ELR (cell line): ENCODE data around the gene HOXD12.

Experiments used
- DNase-seq: peaks from one replicate; pipeline ENCODE4 v3.0.0-alpha.2; 2015; ENCODE audit warnings: low read depth

HOXD12 gene

DNA sequence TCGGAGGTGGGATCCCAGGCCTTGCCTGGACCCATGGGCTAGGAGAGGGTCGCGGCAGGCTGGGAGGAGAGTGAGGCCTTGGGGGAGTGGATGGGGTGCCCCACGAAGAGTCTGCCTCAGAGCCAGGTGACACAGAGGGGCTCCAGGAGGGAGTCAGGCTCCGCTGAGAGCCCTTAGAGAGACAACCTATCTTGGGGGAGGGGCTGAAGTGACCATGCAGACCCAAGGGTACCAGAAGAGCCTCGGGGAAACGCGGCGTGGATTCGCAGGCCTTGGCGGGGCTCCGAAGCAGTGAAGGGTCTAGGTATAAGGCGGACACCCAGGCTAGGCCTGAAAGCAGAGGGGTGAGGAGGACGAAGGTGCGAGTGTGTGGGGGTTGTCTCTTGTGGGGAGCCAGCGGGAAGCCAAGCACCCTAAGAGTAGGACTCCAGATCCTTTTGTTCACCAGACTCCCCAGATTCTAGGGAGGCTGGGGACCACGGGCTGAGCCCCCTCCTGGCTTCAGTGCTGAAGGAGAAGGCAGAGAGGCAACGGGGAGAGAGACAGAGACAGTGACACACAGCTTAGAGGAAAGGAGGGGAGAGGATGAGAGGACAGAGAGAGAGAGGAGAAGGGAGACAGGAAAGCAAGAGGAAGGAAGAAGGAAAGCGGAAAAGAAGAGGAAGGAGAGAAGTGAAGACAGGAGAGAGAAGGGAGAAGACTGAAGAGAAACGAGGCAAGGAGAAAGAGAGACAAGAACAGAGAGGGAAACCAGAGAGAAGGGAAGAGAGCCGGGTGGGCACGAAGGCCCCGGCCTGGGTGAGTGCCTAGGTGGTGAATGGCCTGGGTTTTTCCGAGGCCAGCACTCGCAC is 6.4 kb downstream of the HOXD12 start:
- DNase-seq: no peak

DNA sequence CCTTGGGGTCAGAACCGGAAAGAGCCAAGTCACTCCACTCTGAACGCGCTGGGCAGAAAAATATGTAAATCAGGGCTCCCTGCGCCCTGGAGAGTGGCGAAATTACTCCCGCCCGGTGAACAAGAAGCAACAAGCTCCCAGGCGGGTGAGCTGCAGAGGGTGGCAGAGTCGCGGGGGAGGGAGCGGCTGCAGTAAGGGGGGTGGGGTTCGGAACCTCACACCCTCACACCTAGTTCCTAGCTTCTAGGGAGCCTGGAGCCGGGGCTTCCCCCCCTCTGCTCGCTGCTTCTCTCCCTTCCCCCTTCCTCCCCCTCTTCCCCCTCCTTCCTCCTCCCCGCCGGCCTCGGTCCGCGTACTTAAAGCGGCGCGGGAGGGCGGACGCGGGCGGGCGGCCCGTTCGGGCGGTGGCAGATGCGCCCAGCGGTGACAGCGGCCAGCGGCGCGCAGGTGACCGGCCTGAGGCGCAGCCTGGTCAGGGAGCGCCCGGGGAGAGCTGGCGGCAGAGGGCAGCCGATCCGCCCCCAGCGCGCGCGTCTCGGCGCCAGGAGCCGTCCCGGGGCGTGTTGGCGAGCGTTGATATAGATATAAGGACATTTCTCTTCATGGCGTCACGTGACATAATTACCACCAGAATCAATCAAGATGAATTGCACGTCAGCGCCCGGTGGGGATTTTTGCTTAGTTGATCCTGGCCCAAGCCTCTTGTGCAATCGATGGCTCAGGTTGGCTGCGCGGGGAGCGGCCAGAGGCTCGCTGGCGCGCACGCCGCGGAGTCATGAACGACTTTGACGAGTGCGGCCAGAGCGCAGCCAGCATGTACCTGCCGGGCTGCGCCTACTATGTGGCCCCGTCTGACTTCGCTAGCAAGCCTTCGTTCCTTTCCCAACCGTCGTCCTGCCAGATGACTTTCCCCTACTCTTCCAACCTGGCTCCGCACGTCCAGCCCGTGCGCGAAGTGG is 7.3 kb downstream of the HOXD12 start, which contains the start of gene HOXD11:
TSS of gene HOXD11 (plus strand) at position 700 of the 959 bp plus-strand sequence. CDS start at position 776, 76 bp downstream.
- DNase-seq: peak; percentile 38

DNA sequence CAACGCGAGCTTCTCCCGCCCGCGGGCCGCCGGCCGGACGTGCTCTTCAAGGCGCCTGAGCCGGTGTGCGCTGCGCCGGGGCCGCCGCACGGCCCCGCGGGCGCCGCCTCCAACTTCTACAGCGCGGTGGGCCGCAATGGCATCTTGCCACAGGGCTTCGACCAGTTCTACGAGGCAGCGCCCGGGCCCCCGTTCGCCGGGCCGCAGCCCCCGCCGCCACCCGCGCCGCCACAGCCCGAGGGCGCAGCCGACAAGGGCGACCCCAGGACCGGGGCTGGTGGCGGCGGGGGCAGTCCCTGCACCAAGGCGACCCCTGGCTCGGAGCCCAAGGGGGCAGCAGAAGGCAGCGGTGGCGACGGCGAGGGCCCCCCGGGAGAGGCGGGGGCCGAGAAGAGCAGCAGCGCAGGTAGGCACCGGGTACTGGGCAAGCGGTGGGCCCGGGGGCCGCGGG is 8.2 kb downstream of the HOXD12 start:
- DNase-seq: no peak

DNA sequence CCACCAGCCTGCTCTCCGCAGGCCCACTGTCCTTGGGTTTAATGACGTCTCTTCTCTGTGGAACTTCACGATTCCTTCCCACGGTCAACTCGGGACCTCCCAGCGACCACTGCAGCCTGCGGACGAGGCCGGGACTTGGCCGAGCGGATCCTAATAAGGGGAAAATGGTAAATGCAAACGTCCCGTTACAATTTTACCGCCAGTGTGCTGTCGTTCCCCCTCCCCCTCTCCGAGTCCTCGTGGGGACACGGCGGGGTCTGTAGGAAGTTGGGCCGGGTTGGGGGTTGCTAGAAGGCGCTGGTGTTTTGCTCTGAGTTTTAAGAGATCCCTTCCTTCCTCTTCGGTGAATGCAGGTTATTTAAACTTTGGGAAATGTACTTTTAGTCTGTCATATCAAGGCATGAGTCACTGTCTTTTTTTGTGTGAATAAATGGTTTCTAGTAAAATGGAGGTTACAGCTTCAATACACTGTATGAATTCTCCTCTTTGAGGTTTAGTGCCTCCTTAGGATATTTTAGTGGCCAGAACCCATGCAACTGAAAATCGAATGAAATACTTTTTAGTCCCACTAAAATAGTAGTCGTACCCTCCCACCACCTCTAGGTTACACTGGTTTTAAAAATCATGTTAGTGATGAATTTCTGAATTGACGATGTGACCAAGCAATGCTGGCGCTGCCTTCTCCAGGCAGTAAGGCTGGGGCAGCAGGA is 9.8 kb downstream of the HOXD12 start:
- no peak for DNase-seq

DNA sequence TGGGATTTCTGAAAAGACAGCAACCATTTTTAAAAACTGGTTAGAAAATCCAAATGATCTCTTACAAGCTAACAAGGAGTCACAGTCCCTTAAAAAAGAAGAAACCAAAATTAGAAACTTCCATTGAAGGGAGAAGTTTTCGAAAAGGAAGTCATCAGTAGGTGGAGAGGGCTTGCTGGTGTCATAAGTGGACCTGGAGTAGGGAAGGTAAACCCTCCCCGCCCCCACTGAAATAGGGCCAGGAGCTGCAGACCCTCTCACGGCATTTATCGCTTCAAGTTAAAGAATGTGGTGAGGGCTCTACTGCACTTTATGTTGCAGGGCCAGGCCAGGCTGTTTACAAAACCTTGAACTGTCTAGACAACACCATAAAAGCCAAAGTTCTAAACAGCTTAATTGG is 10.4 kb downstream of the HOXD12 start:
- DNase-seq: no peak

DNA sequence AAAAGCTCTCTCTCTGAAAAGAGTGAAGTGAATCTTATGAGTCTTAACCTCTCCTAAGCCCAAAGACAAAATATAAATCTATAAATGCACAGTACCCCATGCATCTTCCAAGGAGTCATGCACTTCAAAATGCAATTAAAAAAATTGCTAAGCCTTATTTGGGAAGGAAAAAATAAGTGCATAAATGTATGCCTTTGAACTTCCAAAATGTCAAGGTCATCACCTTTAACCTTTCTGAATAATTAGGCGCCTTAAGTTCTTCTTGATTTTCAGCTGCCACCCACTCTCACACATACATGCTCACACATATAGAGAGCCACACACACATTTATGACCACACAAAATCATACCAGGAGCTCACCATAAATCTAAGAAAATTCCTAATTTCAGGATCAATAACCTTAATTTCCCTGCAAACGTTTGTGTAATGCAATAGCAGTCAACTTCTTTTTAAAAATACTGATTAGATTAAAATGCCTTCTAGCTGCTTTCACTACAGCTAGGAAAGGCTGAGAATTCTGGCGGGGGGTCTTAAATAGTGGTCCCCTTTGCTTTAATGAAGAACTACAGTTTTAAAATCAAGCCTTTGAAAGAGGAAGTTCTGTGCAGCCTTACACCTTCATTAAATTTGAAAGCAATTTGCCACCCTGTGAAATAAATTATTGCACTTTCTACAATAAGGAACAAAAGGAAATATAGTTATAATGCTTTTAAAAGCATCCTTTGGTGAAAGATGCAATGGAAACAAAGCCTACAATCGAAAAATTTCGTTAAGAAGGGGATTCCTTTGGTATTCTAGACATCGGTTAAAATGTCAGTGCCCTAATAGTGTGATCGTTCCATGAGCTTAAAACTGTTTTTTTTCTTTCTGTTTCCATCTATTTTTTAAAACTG is 11.1 kb downstream of the HOXD12 start:
- no peak for DNase-seq

DNA sequence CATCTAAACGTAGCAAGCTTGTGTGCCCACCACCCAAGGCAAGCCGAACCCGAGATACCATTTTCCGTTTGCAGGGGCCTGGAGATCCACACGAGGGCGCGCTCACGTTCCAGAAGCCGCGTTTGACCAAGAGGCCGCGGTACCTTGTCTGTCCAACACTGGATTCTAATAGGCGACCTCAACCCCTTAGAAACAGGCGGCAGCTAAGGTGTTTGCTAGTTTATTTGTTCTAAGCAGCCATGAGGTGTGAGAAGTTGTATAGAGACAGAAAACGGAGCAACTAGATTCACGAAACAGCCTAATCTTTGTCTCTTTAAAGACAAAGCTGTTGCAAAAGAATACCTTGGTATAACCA is 11.7 kb downstream of the HOXD12 start:
- no peak for DNase-seq

DNA sequence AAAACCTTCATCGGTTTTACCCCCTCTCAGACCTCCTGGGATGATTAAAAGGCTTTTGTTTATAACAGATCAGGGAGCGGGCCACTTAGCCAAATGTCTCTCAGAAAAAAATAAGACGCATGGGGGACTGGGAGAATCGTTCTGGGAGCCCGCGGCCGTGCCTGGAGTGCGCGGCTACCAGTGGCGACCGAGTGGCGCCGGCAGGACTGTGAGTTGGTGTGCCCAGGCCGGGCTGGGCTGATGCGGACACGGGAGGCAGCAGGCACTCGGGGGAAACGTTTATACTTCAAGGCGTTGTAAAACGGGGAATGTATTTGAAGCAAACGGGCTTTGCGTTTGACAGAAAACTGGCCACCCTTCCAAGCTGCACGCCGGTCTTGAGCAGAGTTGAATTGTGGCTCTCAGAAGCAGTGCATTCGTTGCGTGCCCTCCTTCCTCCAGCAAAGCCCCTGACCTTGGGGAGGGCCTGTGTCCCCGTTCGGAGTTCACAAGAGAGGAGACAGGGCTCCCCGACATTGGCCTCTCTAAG is 12.3 kb downstream of the HOXD12 start:
- DNase-seq: no peak

DNA sequence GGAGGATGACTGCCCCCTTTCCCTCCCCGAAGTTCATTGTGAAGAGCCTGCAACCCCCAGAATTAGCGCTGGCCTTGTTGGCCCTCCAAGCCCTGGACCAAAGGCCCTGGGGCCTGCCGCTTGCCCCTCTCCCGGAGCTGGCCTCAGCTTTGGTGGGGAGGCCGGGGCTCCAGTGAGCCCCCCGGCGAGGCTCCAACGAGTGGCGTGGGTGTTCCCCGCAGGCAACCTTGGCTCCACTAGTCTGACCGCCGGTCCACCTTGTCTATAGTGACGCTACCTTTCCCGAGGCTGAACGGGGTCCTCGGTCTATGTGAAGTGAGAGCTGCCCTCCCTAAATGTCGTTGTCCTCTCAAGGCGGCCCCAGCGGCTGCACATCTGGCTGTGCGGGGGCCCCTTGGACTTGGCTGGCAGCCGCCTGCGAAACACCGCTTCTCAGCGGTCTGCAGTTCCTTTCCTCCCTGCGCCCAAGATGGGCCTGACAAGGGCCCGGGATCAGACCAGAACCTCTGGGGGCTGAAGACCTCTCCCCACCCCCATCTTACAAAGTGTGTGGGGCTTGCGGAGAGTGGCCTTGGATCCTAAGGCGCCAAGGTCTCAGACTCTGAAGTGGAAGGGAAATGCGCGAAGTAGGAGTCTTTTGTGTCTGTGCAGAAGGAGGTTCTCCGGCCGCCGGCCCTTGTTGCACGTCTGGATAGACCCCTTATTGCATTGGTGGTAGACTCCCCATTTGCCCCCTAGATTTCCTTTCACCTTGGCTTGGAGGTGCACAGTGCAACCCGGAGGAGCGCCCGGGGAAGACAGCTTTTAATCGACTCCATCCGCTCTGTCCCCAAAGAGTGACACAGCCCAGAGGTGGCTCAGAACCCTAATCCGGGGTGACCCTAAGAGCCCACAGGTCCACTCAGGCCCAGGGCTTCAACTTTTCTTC is 13.0 kb downstream of the HOXD12 start:
- no peak for DNase-seq

DNA sequence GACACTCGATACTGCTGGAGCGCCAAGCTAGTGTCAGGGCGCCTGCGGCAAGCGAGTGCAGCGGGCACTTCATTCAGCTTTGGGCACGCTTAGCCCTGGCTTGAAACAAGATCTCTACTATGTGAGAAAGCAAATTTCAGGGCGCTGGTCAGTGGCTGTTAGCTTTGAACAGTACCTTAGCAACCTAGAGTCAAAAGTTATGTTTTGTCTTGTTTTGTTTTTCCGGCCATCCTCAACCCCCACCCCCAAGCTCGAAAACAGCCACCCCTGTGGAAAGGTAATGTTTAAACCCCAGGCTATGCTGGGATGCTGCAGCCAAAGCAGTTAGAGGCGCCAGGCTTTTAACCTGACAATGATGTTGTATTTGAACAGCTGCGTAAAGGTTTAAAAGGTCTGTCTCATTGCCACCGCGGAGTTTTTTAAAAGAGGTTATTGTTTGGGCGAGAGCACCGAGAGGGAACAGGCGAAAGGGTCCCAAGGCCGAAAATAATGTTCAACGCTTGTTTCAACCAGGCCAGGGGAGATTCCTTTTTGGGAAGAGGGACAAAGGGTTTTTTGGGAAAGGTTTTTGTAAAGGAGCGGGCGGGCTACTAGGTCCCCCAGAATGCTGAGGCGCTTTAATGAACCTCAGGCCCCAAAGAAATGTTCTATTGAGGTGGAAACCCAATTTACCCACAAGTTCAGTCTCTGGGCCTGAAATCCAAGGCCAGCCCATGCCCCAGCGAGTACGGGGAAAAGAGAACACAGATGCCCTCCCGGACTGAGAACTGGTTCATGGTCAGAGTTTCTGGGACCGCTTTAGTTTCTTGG is 14.7 kb downstream of the HOXD12 start:
- DNase-seq: no peak

DNA sequence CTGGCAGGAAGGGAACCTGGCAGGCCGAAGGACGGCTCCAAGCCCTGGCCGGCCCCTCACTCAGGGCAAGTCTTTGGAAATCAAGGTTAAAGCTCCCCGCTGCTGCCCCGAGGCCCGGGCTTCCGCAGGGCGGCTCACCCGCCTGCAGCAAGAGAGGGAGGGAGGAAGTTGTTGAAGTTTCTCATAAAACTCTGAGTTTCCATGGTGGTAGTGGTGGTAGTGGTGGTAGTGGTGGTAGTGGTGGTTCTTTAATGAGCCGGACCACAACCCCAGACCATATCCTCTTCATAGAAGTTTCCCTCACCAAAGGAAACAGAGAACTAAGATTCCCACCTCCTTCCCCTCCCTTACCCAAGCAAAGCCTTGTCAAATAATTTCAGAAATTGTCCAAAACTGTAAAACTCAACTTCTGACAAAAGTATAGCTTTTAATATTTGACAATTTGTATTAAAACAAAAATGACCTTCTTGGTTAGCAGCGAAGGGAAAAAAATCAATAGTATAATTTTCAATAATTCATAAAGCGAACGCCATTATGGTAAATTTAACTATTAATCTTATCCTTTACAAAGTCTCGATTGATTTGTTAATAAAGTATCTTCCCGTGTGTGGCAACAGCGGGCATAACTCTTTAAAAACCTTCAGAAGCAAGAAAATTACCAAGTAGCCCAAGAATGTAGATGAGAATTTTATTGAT is 15.5 kb downstream of the HOXD12 start:
- DNase-seq: no peak

DNA sequence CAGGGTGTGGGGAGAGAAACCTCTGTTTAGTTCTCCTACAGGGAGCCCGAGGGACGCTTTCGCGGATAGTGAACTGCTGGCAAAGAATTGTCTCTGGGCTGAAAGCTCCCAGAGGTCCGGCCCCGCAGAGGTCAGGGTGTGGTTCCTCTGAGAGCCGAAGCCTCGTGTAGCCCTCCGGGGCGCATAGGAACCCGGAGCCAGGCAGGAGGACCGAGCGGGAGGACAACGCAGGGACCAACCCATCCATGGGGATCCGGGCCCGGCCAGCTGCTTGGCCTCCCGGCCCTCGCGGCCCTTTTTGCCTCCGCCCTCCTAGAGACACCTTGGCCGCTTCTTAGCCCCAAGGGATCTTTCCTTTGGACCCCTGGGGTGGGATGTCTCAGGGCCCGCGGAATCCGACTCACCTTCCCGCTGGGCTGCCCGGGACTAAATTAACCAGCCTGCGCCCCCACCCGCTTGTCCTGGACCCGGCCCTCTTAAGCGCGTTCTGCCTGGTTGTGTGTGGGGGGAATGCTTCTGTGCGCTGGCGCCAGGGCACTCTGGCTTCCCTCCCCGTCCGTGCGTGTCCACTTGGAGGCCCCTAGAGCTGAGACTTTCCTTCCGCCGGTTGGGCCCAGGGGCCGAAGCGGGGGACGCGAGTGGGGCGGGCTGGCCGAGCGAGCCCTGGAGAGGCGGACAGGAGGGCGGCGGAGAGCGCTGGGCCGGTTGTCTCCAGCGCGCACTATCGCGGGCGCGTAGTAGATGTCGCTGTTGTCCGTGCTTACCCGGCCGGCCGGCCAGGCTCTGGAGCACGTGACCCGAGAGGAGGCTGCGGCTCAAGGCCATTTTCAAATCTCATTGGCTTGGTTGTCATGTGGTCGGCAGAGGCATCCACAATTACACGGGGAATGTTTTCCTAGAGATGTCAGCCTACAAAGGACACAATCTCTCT is 16.6 kb downstream of the HOXD12 start, which contains the start of gene HOXD10:
TSS of gene HOXD10 (plus strand) at position 896 of the 931 bp plus-strand sequence. CDS start 56 bp downstream, outside the sequence.
- DNase-seq: no peak

DNA sequence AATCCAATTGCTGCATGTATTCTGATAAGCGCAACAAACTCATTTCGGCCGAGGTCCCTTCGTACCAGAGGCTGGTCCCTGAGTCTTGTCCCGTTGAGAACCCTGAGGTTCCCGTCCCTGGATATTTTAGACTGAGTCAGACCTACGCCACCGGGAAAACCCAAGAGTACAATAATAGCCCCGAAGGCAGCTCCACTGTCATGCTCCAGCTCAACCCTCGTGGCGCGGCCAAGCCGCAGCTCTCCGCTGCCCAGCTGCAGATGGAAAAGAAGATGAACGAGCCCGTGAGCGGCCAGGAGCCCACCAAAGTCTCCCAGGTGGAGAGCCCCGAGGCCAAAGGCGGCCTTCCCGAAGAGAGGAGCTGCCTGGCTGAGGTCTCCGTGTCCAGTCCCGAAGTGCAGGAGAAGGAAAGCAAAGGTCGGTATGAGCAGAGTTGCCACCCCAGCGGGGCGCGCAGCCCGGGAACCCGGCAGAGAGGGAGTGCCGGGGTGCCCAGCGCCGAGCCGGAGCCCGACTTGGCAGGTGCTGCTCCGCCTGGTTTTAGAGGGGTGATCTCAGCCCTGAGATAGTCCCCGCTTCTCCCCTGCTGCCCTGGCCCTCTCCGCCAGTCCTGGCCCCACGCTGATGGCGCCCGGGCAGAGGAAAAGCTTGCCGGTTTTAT is 17.7 kb downstream of the HOXD12 start:
- no peak for DNase-seq

DNA sequence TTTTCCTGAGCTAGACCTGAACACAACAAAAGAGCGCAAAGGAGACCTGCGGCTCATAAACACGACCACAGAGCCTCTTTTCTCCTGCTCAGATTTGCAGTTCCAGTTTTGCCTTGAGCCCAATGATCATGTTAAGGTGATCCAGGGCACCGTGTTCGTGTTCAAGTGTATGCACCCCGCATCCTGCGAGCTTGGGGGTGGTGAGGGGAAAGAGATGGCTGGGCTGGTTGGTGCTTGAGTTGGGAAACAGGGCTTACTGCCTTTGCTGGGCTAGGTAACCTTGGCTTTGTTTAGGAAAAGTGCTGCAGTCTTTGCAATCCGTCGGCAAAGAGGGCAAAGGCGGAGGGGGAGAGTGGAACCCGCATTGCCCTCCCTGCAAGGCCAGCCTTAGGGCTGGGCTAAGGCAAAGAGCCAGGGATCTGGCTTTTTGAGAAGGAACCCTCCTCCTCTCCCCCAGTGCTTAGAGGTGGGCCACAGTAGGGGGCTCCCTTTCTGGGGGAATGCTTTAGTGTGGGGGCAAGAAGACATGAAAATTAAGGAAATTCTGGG is 18.3 kb downstream of the HOXD12 start:
- no peak for DNase-seq

DNA sequence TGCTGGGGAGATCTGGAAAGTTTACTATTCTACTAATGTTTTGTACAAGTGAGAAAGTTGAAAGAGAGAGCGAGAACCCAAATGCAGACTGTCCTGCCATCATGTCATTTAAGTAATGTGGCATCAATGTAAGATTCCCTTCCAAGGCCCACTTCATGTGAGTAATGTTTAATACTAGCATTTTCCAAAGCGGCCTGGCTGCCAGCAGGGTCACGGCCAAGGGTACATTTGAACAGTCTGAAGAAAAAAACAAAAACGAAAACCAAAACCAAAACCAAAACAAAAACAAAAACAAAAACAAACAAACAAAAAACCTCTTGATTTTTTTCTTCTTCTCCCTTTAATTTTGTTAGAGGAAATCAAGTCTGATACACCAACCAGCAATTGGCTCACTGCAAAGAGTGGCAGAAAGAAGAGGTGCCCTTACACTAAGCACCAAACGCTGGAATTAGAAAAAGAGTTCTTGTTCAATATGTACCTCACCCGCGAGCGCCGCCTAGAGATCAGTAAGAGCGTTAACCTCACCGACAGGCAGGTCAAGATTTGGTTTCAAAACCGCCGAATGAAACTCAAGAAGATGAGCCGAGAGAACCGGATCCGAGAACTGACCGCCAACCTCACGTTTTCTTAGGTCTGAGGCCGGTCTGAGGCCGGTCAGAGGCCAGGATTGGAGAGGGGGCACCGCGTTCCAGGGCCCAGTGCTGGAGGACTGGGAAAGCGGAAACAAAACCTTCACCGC is 19.2 kb downstream of the HOXD12 start:
- DNase-seq: peak; percentile 34
